MM.1S (cell line): ENCODE results near the gene SIGLEC5.
A peak's percentile ranks its signal among the peaks of the same experiment; 100 is the strongest.

Experiments used
- DNase-seq: peaks from one replicate; pipeline ENCODE4 v3.0.0-alpha.2; 2015
- H2AFZ ChIP-seq: fragments of 300-600 bp; sonication (generic); 2 replicates; pipeline ENCODE4 v1.6.0; 2016; ENCODE audit warnings: antibody characterized with exemption, low read length
- H3F3A ChIP-seq: fragments of 300-600 bp; sonication (generic); 2 replicates; pipeline ENCODE4 v1.6.1; 2016; ENCODE audit warnings: mild to moderate bottlenecking, antibody characterized with exemption, low read length, moderate library complexity, mixed read lengths; ENCODE audit not compliant: insufficient read depth
- H3K27ac ChIP-seq: fragments of 300-600 bp; sonication (generic); 2 replicates; pipeline ENCODE4 v1.5.1; 2016; ENCODE audit warnings: mild to moderate bottlenecking, low read length
- H3K27me3 ChIP-seq: fragments of 300-600 bp; sonication (generic); replicated peaks from 2 replicates; pipeline ENCODE4 v1.6.0; 2016; ENCODE audit warnings: low read length; ENCODE audit not compliant: insufficient read depth
- H3K36me3 ChIP-seq: fragments of 300-600 bp; sonication (generic); replicated peaks from 2 replicates; pipeline ENCODE4 v1.6.1; 2016; ENCODE audit warnings: mild to moderate bottlenecking, low read length, mixed read lengths; ENCODE audit not compliant: insufficient read depth
- H3K4me1 ChIP-seq: fragments of 300-600 bp; sonication (generic); 2 replicates; pipeline ENCODE4 v1.6.1; 2016; ENCODE audit warnings: low read length, mixed read lengths
- H3K4me2 ChIP-seq: fragments of 300-600 bp; sonication (generic); 2 replicates; pipeline ENCODE4 v1.6.0; 2016; ENCODE audit warnings: low read depth, low read length
- H3K4me3 ChIP-seq: fragments of 300-600 bp; sonication (generic); 2 replicates; pipeline ENCODE4 v1.5.1; 2016; ENCODE audit warnings: low read length, mixed read lengths
- H3K79me2 ChIP-seq: fragments of 300-600 bp; sonication (generic); 2 replicates; pipeline ENCODE4 v1.6.1; 2016; ENCODE audit warnings: mixed run types, low read length, mixed read lengths
- H3K9ac ChIP-seq: fragments of 300-600 bp; sonication (generic); 2 replicates; pipeline ENCODE4 v1.6.1; 2016; ENCODE audit warnings: low read length, mixed read lengths
- H3K9me2 ChIP-seq: fragments of 300-600 bp; sonication (generic); replicated peaks from 2 replicates; pipeline ENCODE4 v1.6.1; 2016; ENCODE audit warnings: mild to moderate bottlenecking, low read length, mixed read lengths; ENCODE audit not compliant: insufficient read depth
- H3K9me3 ChIP-seq: fragments of 300-600 bp; sonication (generic); replicated peaks from 2 replicates; pipeline ENCODE4 v1.6.1; 2016; ENCODE audit warnings: mild to moderate bottlenecking, low read length, mixed read lengths; ENCODE audit not compliant: insufficient read depth
- H4K20me1 ChIP-seq: fragments of 300-600 bp; sonication (generic); 2 replicates; pipeline ENCODE4 v1.6.1; 2016; ENCODE audit warnings: mild to moderate bottlenecking, low read length, moderate library complexity, mixed read lengths; ENCODE audit not compliant: insufficient read depth
- CTCF ChIP-seq: fragments of 300-600 bp; sonication (generic); IDR thresholded peaks from 2 replicates; pipeline ENCODE4 v1.5.1; 2016; ENCODE audit warnings: antibody characterized with exemption, low read length, mixed read lengths
- EZH2 ChIP-seq: fragments of 300-600 bp; sonication (generic); optimal IDR thresholded peaks from 2 replicates; pipeline ENCODE3; 2017; ENCODE audit warnings: low read depth, mild to moderate bottlenecking, antibody characterized with exemption, low read length, mixed read lengths
- EZH2phosphoT487 ChIP-seq: fragments of 300-600 bp; sonication (generic); IDR thresholded peaks from 2 replicates; pipeline ENCODE4 v1.6.1; 2018; ENCODE audit warnings: antibody characterized with exemption, low read length

The SIGLEC5 gene

DNA sequence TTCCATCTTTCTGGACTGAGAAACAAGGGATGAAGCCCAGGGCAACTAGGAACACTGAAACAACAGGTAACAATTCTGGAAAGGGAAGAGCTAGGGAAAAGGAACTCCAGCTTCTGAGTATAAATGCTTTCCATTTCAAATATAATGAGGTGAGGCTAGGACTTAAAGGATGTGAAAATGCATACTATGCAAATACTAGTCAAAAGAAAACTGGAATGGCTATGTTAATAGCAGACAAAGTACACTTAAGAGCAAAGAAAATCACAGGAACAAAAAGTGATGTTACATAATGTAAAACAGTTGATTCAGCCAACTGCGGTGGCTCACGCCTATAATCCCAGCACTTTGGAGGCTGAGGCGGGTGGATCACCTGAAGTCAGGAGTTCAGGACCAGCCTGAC, 10.2 kb upstream of the SIGLEC5 start:
- Histone ChIP-seq H3K27ac (no peak overlapping the region), H3K9me3 (no peaks in the 10 kb centered on the region), H3K36me3 (no peaks in the 10 kb centered on the region), H3F3A (no peaks in the 10 kb centered on the region), H2AFZ (no peak overlapping the region), H3K4me1 (no peaks in the 10 kb centered on the region), H4K20me1 (no peaks in the 10 kb centered on the region), H3K9me2 (no peaks in the 10 kb centered on the region), H3K4me3 (no peak overlapping the region), H3K9ac (no peak overlapping the region), H3K79me2 (no peaks in the 10 kb centered on the region), H3K27me3 (no peaks in the 10 kb centered on the region), H3K4me2 (no peak overlapping the region)
- TF ChIP-seq CTCF (no peak), EZH2 (no peak), EZH2phosphoT487 (no peak)
- DNase-seq, result no peak

DNA sequence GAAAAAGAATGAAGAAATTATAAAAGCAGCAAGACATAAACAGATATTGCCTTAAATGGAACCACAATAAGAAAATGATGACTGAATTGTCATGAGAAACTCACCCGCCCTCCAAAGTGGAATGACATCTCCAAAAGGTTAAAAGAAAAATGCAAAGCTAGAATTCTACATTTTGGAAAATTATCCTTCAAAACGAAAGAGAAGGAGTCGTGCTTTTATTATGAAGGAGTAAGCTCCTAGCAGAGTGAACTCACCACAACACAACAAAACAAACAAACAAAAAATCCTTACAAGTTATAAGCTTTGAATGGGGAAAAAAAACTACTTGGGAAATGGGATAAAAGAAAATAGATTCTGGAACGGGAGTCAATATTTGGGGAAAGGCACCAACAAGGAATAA, 9.7 kb upstream of the SIGLEC5 start:
- Histone ChIP-seq H4K20me1 (no peaks in the 10 kb centered on the region), H3F3A (no peaks in the 10 kb centered on the region), H3K9ac (no peak overlapping the region), H2AFZ (no peak overlapping the region), H3K9me2 (no peaks in the 10 kb centered on the region), H3K4me3 (no peak overlapping the region), H3K9me3 (no peaks in the 10 kb centered on the region), H3K36me3 (no peaks in the 10 kb centered on the region), H3K4me1 (no peaks in the 10 kb centered on the region), H3K27ac (no peak overlapping the region), H3K79me2 (no peaks in the 10 kb centered on the region), H3K27me3 (no peaks in the 10 kb centered on the region), H3K4me2 (no peak overlapping the region)
- DNase-seq, result no peak
- TF ChIP-seq EZH2phosphoT487 (no peak), CTCF (no peak), EZH2 (no peak)

GRCh38 chr19:51637362-51637978, 7.3 kb upstream of the SIGLEC5 start:
- Histone ChIP-seq H3K4me2 (no peak overlapping the region), H3F3A (no peaks in the 10 kb centered on the region), H3K27ac (no peak overlapping the region), H2AFZ (no peak overlapping the region), H3K9me3 (no peaks in the 10 kb centered on the region), H4K20me1 (no peaks in the 10 kb centered on the region), H3K36me3 (no peaks in the 10 kb centered on the region), H3K9me2 (no peaks in the 10 kb centered on the region), H3K27me3 (no peaks in the 10 kb centered on the region), H3K4me3 (no peak overlapping the region), H3K4me1 (no peaks in the 10 kb centered on the region), H3K79me2 (no peaks in the 10 kb centered on the region), H3K9ac (no peak overlapping the region)
- TF ChIP-seq CTCF (peak; percentile 43), EZH2 (no peak)
- no peak for DNase-seq

DNA sequence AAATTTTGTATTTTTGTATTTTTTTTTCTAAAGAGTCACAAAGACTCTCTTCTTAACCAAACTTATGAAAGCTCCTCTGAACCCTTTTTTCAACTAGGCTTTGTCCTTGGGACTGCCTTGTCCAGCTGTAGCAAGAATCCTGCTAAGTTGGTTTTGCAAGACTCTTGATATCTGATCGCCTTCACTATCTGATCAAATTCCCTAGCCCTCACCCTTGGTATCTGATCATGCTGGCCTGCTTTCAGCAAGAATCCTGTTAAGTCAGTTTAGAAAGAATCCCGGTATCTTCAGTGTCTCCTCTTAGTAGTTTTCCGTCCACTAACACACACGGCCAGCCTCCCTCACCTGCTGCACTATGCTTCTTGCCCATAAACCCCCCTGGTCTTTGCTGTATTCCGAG, 1.9 kb upstream of the SIGLEC5 start:
- H3K9ac ChIP-seq, result no peak overlapping the region
- H3K4me3 ChIP-seq, result no peak overlapping the region
- no peaks in the 10 kb centered on the region for H3K9me3 ChIP-seq
- TF ChIP-seq CTCF (no peak), EZH2 (no peak), EZH2phosphoT487 (no peak)
- no peaks in the 10 kb centered on the region for H3K4me1 ChIP-seq
- no peaks in the 10 kb centered on the region for H3K27me3 ChIP-seq
- no peaks in the 10 kb centered on the region for H3K79me2 ChIP-seq
- H3K9me2 ChIP-seq, result no peaks in the 10 kb centered on the region
- H3K4me2 ChIP-seq, result no peak overlapping the region
- DNase-seq, result no peak
- H3K36me3 ChIP-seq, result no peaks in the 10 kb centered on the region
- H4K20me1 ChIP-seq, result no peaks in the 10 kb centered on the region
- no peaks in the 10 kb centered on the region for H3F3A ChIP-seq
- H2AFZ ChIP-seq, result no peak overlapping the region
- no peak overlapping the region for H3K27ac ChIP-seq
